ENCODE measurements around the gene NLRP1.

GRCh38 chr17:5502552-5502951 lies 81.8 kb downstream of the NLRP1 start:
- TF ChIP-seq CTCF (conservative IDR thresholded peaks at IDR 0.05; ENCODE audit: low read length) (no peak), EZH2phosphoT487 (IDR thresholded peaks at IDR 0.05; ENCODE audit: borderline replicate concordance, low read depth, low read length) (no peak)

Measured in OCI-LY7 (cell line).